ENCODE results near the gene ZMYND15.

- TF ChIP-seq CTCF (IDR thresholded peaks at IDR 0.05) (no peak), POLR2A (IDR thresholded peaks at IDR 0.05) (no peak), EP300 (IDR thresholded peaks at IDR 0.05) (no peak)
Measured at GRCh38 chr17:4717791-4718190, 21.8 kb upstream of the ZMYND15 start.
